HG03354 (cell line): ENCODE measurements around the gene GZMH.
"Not testable (repeated sequence)": the region's sequence is repeated elsewhere in the genome, so short reads cannot be mapped to it uniquely, and the experiment has no call there.

ENCODE experiments used
- ATAC-seq: cut with Tn5 transposase; IDR thresholded peaks from one replicate; pipeline ENCODE4 v1.9.1; 2021; ENCODE audit warnings: mild to moderate bottlenecking; ENCODE audit not compliant: unreplicated experiment, poor library complexity, severe bottlenecking

GZMH gene

DNA sequence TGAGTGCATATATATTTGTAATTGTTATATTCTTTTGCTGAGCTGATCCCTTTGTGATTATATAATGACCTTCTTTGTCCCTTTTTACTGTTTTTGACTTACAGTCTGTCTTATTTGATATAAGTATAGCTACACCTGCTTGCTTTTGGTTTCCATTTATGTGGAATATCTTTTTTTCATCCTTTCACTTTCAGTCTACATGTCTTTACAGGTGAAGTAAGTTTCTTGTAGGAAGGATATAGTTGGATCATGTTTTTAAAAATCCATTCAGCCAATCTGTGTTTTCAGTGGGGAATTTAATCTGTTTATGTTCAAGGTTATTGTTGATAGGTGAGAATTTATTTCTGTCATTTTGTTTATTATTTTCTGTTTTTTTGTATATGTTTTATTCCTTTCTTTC is 12.1 kb downstream of the GZMH start:
- no peak for ATAC-seq

GRCh38 chr14:24595073-24595808 is 14.2 kb downstream of the GZMH start:
- no peak for ATAC-seq

- not testable (repeated sequence) for ATAC-seq
Observed at GRCh38 chr14:24591004-24591403, 18.5 kb downstream of the GZMH start.

GRCh38 chr14:24584402-24584801 is 25.1 kb downstream of the GZMH start:
- ATAC-seq = not testable (repeated sequence)

GRCh38 chr14:24578558-24578957 is 30.9 kb downstream of the GZMH start:
- no peak for ATAC-seq

GRCh38 chr14:24576771-24577170 is 32.7 kb downstream of the GZMH start:
- ATAC-seq = no peak

- no peak for ATAC-seq
Observed at GRCh38 chr14:24576182-24576581, 33.3 kb downstream of the GZMH start, which contains the start of gene CTSG. Gene CTSG, minus strand, starts transcription at chr14:24576250. Its CDS starts 27 bp downstream, at chr14:24576223.

DNA sequence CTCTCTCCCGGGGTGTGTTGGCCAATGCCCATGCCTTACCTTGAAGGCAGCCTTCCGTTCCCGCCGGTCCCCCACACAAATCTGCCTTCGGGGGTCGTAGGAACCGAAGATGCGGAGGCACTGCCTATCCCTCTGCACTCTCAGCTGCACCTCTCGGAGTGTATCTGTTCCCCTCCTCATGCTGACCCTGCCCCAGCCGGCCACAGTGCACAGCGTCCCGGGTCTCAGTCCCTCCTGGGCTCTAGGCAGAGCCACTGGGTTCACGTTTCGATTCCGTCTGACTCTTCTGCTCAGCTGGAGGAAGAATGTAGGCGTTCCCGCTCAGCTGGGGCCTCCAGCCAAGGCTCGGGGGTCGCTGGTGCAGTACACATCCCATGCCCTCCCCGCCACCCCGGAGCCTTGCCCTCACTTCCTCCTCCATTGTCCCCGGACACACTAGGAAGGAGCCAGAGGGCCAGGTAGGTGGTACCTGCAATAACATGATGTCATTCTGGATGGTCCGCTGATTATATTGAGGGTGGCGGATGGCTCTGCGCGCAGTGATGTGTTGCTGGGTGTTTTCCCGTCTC is 35.2 kb downstream of the GZMH start:
- no peak for ATAC-seq

DNA sequence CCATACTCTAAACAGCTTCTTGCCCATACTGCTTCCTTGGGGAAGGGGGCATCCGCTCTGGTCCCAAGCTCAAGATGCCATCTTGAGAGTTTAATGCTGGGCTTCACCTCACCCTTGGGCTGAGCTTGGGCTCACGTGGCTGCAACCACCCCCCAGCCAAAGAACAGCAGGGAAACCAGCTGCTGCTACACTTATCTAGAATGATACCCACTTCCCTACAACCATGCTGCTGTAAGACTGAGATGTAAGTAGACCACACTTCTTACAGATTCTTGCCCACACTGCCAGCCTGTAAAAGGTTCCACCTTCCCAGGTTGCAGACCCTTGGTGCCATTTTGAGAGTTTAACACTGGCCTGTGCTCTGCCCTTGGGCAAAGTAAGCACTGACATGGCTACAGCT is 43.2 kb downstream of the GZMH start:
- no peak for ATAC-seq

- ATAC-seq = no peak
Observed at GRCh38 chr14:24565766-24566165, 43.7 kb downstream of the GZMH start.

DNA sequence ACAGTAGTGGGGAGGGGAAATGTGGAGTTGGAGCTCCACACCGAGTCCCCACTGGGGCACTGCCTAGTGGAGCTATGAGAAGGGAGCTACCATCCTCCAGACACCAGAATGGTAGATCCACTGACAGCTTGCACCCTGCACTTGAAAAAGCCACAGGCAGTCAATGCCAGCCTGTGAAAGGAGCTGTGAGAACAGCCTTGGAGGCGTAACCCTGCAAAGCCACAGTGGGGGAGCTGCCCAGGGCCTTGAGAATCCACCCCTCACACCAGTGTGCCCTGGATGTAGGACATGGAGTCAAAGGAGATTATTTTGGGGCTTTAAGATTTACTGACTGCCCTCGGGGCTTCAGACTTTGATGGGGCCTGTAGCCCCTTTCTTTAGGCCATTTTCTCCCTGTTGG is 46.0 kb downstream of the GZMH start:
- no peak for ATAC-seq

GRCh38 chr14:24556756-24557155 is 52.7 kb downstream of the GZMH start:
- ATAC-seq = no peak
